Mesenchymal stem cell (in vitro differentiated cells and primary cell): ENCODE measurements around the gene CNTNAP2.

Source experiments
- DNase-seq: peaks from one replicate; pipeline ENCODE4 v3.0.0-alpha.2; 2013
- H2AFZ ChIP-seq: one replicate; pipeline ENCODE4 v1.6.1; 2013; ENCODE audit warnings: low read depth, mild to moderate bottlenecking, control low read depth, inconsistent platforms, low read length, moderate library complexity
- H2AK5ac ChIP-seq: 2 replicates; pipeline ENCODE4 v1.6.1; 2013; ENCODE audit warnings: low read length, moderate library complexity, mild to moderate bottlenecking, inconsistent platforms; ENCODE audit not compliant: severe bottlenecking
- H2BK120ac ChIP-seq: one replicate; pipeline ENCODE4 v1.6.1; 2013; ENCODE audit warnings: low read depth, mild to moderate bottlenecking, inconsistent platforms, low read length, moderate library complexity
- H2BK12ac ChIP-seq, 2 experiments: one replicate each; pipeline ENCODE4 v1.6.1; 2013; ENCODE audit warnings: inconsistent platforms in 2 of 2, low read length in 2 of 2, mild to moderate bottlenecking in 2 of 2, moderate library complexity in 2 of 2, control low read depth in 1 of 2
- H2BK15ac ChIP-seq: one replicate; pipeline ENCODE4 v1.6.1; 2013; ENCODE audit warnings: mild to moderate bottlenecking, low read depth, inconsistent platforms; ENCODE audit not compliant: poor library complexity, severe bottlenecking
- H2BK5ac ChIP-seq: 2 replicates; pipeline ENCODE4 v1.6.1; 2013; ENCODE audit warnings: low read depth, mild to moderate bottlenecking, low read length, control low read depth, inconsistent platforms; ENCODE audit not compliant: poor library complexity, severe bottlenecking
- H3K14ac ChIP-seq, 2 experiments: one replicate each; pipeline ENCODE4 v1.6.1; 2013; ENCODE audit warnings: inconsistent platforms in 2 of 2, low read length in 2 of 2, control low read depth in 1 of 2, mild to moderate bottlenecking in 1 of 2, moderate library complexity in 1 of 2
- H3K18ac ChIP-seq, 2 experiments: one replicate each; pipeline ENCODE4 v1.6.1; 2013; ENCODE audit warnings: inconsistent platforms in 2 of 2, low read length in 2 of 2, control low read depth in 1 of 2, low read depth in 1 of 2, mild to moderate bottlenecking in 1 of 2
- H3K23ac ChIP-seq, 2 experiments: one replicate each; pipeline ENCODE4 v1.6.1; 2013; ENCODE audit warnings: inconsistent platforms in 2 of 2, low read length in 2 of 2, mild to moderate bottlenecking in 2 of 2, moderate library complexity in 2 of 2, control low read depth in 1 of 2
- H3K27ac ChIP-seq: 2 replicates; pipeline ENCODE4 v1.5.1; 2013; ENCODE audit warnings: mild to moderate bottlenecking, moderate library complexity, low read length, control low read depth, inconsistent platforms; ENCODE audit not compliant: poor library complexity, severe bottlenecking
- H3K27me3 ChIP-seq, 2 experiments: 2 replicates each; pipeline versions ENCODE4 v1.6.1 to v1.7.0; 2013; ENCODE audit warnings: low read length in 2 of 2, mild to moderate bottlenecking in 2 of 2, moderate library complexity in 2 of 2, control low read depth in 1 of 2, inconsistent platforms in 1 of 2; ENCODE audit not compliant: control insufficient read depth in 1 of 2, insufficient read depth in 1 of 2
- H3K36me3 ChIP-seq, 2 experiments: 2 replicates each; pipeline versions ENCODE4 v1.6.1 to v1.7.0; 2013; ENCODE audit warnings: low read length in 2 of 2, control low read depth in 1 of 2, inconsistent platforms in 1 of 2, low read depth in 1 of 2, mild to moderate bottlenecking in 1 of 2; ENCODE audit not compliant: insufficient read depth in 2 of 2, control insufficient read depth in 1 of 2
- H3K4ac ChIP-seq, 2 experiments: one replicate each; pipeline ENCODE4 v1.6.1; 2013; ENCODE audit warnings: inconsistent platforms in 2 of 2, low read length in 2 of 2, mild to moderate bottlenecking in 2 of 2, moderate library complexity in 2 of 2, control low read depth in 1 of 2, low read depth in 1 of 2
- H3K4me1 ChIP-seq: 2 replicates; pipeline ENCODE4 v1.6.1; 2013; ENCODE audit warnings: low read depth, low read length, control low read depth; ENCODE audit not compliant: control insufficient read depth, insufficient read depth
- H3K4me2 ChIP-seq: 2 replicates; pipeline ENCODE4 v1.6.1; 2013; ENCODE audit warnings: low read length, mild to moderate bottlenecking, inconsistent platforms; ENCODE audit not compliant: poor library complexity, severe bottlenecking
- H3K4me3 ChIP-seq, 2 experiments: 2 replicates each; pipeline versions ENCODE4 v1.5.1 to v1.7.0; 2013; ENCODE audit warnings: low read length in 2 of 2, mild to moderate bottlenecking in 2 of 2, control low read depth in 1 of 2, low read depth in 1 of 2; ENCODE audit not compliant: insufficient read depth in 1 of 2
- H3K79me1 ChIP-seq: replicated peaks from 2 replicates; pipeline ENCODE4 v1.6.1; 2013; ENCODE audit warnings: mild to moderate bottlenecking, control low read depth, low read length, inconsistent platforms; ENCODE audit not compliant: poor library complexity, severe bottlenecking
- H3K9ac ChIP-seq: 2 replicates; pipeline ENCODE4 v1.7.0; 2013; ENCODE audit warnings: mild to moderate bottlenecking, low read length, moderate library complexity
- H3K9me3 ChIP-seq: 2 replicates; pipeline ENCODE4 v1.7.0; 2013; ENCODE audit warnings: mild to moderate bottlenecking, low read length; ENCODE audit not compliant: control insufficient read depth
- H4K8ac ChIP-seq: one replicate; pipeline ENCODE4 v1.6.1; 2013; ENCODE audit warnings: inconsistent platforms, mild to moderate bottlenecking, low read length, moderate library complexity
- H4K91ac ChIP-seq: one replicate; pipeline ENCODE4 v1.6.1; 2013; ENCODE audit warnings: mild to moderate bottlenecking, low read length, inconsistent platforms
- WGBS: methylation state at CpG from one replicate; pipeline ENCODE4 v1.1.7; 2013; ENCODE audit warnings: mixed read lengths; 5-methylcytosine and 5-hydroxymethylcytosine counted together

CNTNAP2 gene

DNA sequence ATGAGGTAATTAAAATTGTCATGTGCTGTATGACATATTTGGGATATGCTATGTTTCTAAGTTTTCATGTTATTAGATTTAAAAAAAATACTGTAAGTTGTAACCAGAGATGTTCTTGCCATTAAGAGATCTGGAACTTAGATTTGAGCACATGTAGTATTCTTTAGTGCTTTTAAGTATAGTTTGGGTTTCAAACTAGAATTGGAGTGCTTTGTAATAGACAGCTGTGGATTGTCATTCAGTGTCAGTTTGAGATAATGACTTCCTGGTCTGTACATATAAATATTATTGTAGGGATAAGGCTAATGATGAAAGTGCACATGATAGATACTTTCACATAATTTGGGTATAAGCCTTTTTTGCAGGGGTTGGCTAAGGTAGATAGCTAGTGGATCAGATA lies 936.2 kb downstream of the CNTNAP2 start:
- H3K27ac ChIP-seq, result no peak overlapping the region
- no peak overlapping the region for H4K8ac ChIP-seq
- H3K4me3 ChIP-seq, result no peak overlapping the region
- H3K4ac ChIP-seq, result no peak overlapping the region
- H2AFZ ChIP-seq, result no peak overlapping the region
- H3K79me1 ChIP-seq, result no peaks in the 10 kb centered on the region
- H2AK5ac ChIP-seq, result no peak overlapping the region
- H3K27me3 ChIP-seq, result no peaks in the 10 kb centered on the region
- no peak overlapping the region for H3K14ac ChIP-seq
- no peak overlapping the region for H3K18ac ChIP-seq
- no peak overlapping the region for H3K9ac ChIP-seq
- no peak overlapping the region for H2BK12ac ChIP-seq
- H4K91ac ChIP-seq, result no peak overlapping the region
- no peak overlapping the region for H2BK15ac ChIP-seq
- H3K4me1 ChIP-seq, result no peaks in the 10 kb centered on the region
- no peaks in the 10 kb centered on the region for H3K36me3 ChIP-seq
- no peak overlapping the region for H3K4me2 ChIP-seq
- no peak overlapping the region for H2BK5ac ChIP-seq
- no peak overlapping the region for H2BK120ac ChIP-seq
- H3K9me3 ChIP-seq, result peaks cover 4% of the 10 kb centered on the region
- no peak for DNase-seq
- H3K23ac ChIP-seq, result no peak overlapping the region

DNA sequence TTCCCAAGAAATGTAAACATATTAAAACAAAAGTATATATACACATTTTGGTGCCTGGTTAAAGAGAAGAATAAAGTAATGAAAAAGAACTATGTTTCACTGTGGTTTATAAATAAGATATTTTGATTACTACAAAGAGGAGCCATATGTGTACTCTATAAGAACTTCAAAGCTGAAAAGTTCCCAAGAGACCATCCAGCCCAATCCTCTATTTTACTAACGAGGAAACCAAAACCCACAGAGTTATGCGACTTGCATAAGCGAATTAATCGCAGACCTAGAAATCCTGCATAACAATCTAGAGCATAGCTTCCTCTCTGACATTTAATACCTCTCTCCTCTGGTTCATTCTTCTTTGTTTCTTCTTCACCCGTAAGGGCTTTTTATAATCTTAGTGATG lies 937.1 kb downstream of the CNTNAP2 start:
- no peak overlapping the region for H3K4me2 ChIP-seq
- no peak overlapping the region for H3K27ac ChIP-seq
- H3K14ac ChIP-seq, result no peak overlapping the region
- no peak overlapping the region for H2BK15ac ChIP-seq
- H2BK5ac ChIP-seq, result no peak overlapping the region
- H2BK120ac ChIP-seq, result no peak overlapping the region
- no peak overlapping the region for H3K9ac ChIP-seq
- H2AFZ ChIP-seq, result no peak overlapping the region
- no peak for DNase-seq
- H3K36me3 ChIP-seq, result no peaks in the 10 kb centered on the region
- H3K23ac ChIP-seq, result no peak overlapping the region
- H3K4ac ChIP-seq, result no peak overlapping the region
- H4K91ac ChIP-seq, result no peak overlapping the region
- no peak overlapping the region for H2AK5ac ChIP-seq
- no peak overlapping the region for H4K8ac ChIP-seq
- H3K27me3 ChIP-seq, result no peaks in the 10 kb centered on the region
- H3K18ac ChIP-seq, result no peak overlapping the region
- no peaks in the 10 kb centered on the region for H3K4me1 ChIP-seq
- no peaks in the 10 kb centered on the region for H3K79me1 ChIP-seq
- H2BK12ac ChIP-seq, result no peak overlapping the region
- no peak overlapping the region for H3K4me3 ChIP-seq
- H3K9me3 ChIP-seq, result peaks cover 4% of the 10 kb centered on the region
- 84% methylated on average over 4 of the region's 5 CpGs for WGBS

- H2AFZ ChIP-seq, result no peak overlapping the region
- H2AK5ac ChIP-seq, result no peak overlapping the region
- no peak overlapping the region for H2BK12ac ChIP-seq
- H4K8ac ChIP-seq, result no peak overlapping the region
- peaks cover 2% of the 10 kb centered on the region for H3K9me3 ChIP-seq
- no peaks in the 10 kb centered on the region for H3K36me3 ChIP-seq
- DNase-seq, result no peak
- H3K27me3 ChIP-seq, result no peaks in the 10 kb centered on the region
- H3K79me1 ChIP-seq, result no peaks in the 10 kb centered on the region
- no peak overlapping the region for H3K4me2 ChIP-seq
- no peak overlapping the region for H2BK120ac ChIP-seq
- H3K4me3 ChIP-seq, result no peak overlapping the region
- no peak overlapping the region for H2BK15ac ChIP-seq
- no peak overlapping the region for H3K9ac ChIP-seq
- no peak overlapping the region for H3K27ac ChIP-seq
- no peak overlapping the region for H4K91ac ChIP-seq
- no peak overlapping the region for H3K18ac ChIP-seq
- WGBS, result 90% methylated on average over 3 of the region's 3 CpGs
- H3K14ac ChIP-seq, result no peak overlapping the region
- no peak overlapping the region for H2BK5ac ChIP-seq
- H3K4ac ChIP-seq, result no peak overlapping the region
- H3K23ac ChIP-seq, result no peak overlapping the region
- no peaks in the 10 kb centered on the region for H3K4me1 ChIP-seq
These were observed 943.5 kb downstream of the CNTNAP2 start for GRCh38 chr7:147060070-147060469.

- DNase-seq, result no peak
- Histone ChIP-seq H2BK12ac (no peak overlapping the region), H3K9ac (no peak overlapping the region), H3K4ac (no peak overlapping the region), H4K8ac (no peak overlapping the region), H3K9me3 (peaks cover 2% of the 10 kb centered on the region), H3K4me3 (no peak overlapping the region), H3K79me1 (no peaks in the 10 kb centered on the region), H2BK15ac (no peak overlapping the region), H3K27ac (no peak overlapping the region), H4K91ac (no peak overlapping the region), H3K4me1 (no peaks in the 10 kb centered on the region), H3K36me3 (no peaks in the 10 kb centered on the region), H3K18ac (no peak overlapping the region), H2AK5ac (no peak overlapping the region), H3K27me3 (no peaks in the 10 kb centered on the region), H2BK5ac (no peak overlapping the region), H2BK120ac (no peak overlapping the region), H3K4me2 (no peak overlapping the region), H3K23ac (no peak overlapping the region), H2AFZ (no peak overlapping the region), H3K14ac (no peak overlapping the region)
- WGBS, result 88% methylated on average over 1 of the region's 4 CpGs
These were observed 946.3 kb downstream of the CNTNAP2 start for GRCh38 chr7:147062897-147063296.
